Measurements from ENCODE around the gene CDC40.
"Not testable (repeated sequence)": the region's sequence is repeated elsewhere in the genome, so short reads cannot be mapped to it uniquely, and the experiment has no call there.

CDC40 gene

GRCh38 chr6:110269623-110270022, 89.4 kb downstream of the CDC40 start:
- in situ Hi-C loops (cut with MboI; ENCODE audit: low sequenced_read_pairs), result no loop called here

- in situ Hi-C loops (cut with MboI; ENCODE audit: low sequenced_read_pairs), result no loop called here
Observed at GRCh38 chr6:110270165-110270564, 89.9 kb downstream of the CDC40 start.

- in situ Hi-C loops (cut with MboI; ENCODE audit: low sequenced_read_pairs), result no loop called here
Observed at GRCh38 chr6:110271732-110272022, 91.5 kb downstream of the CDC40 start.

- in situ Hi-C loops (cut with MboI; ENCODE audit: low sequenced_read_pairs), result not testable (repeated sequence)
Observed at GRCh38 chr6:110272781-110273180, 92.6 kb downstream of the CDC40 start.

- in situ Hi-C loops (cut with MboI; ENCODE audit: low sequenced_read_pairs), result no loop called here
Observed at GRCh38 chr6:110277100-110277665, 97.0 kb downstream of the CDC40 start.
